Thyroid gland (tissue), 4 donors: ENCODE data around the gene SREBF1.

Experiments
- CTCF ChIP-seq, 6 experiments: fragments of 200-600 bp in 3 of 6; fragments of 450-650 bp in 3 of 6; sonication (generic) in 3 of 6; IDR thresholded peaks; one replicate each; pipeline ENCODE4 v1.5.1; 2016 to 2019; ENCODE audit warnings: antibody characterized with exemption in 6 of 6, mild to moderate bottlenecking in 2 of 6, inconsistent platforms in 1 of 6, moderate library complexity in 1 of 6
- POLR2A ChIP-seq, 2 donors: fragments of 450-650 bp; IDR thresholded peaks; one replicate each; pipeline ENCODE4 v1.6.1; 2017; ENCODE audit warnings: antibody characterized with exemption in 2 of 2, mild to moderate bottlenecking in 2 of 2, moderate library complexity in 1 of 2

DNA sequence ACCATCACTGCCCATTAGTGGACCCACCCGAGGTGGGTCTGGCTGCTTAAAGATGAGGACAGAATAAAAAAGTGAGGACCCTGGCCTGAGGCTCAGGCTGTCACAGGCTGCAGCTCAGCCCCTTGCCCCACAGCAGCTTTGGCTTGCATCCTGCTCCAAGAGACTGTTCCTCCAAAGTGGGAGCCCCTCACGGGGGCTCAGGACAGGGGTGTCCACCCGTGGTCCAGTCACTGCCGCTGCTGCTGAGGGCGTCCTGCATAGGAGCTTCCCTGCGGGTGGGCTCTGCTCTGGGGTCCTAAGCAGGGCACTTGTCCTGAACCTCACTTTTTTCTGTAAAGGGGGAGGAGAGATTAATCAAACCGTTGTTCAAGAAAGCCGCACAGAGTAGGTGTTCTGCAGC, 47.8 kb downstream of the SREBF1 start:
- TF ChIP-seq CTCF (IDR thresholded peaks at IDR 0.05) (no peak), POLR2A (IDR thresholded peaks at IDR 0.05) (no peak)
